ENCODE data around the gene HAAO.

- TF ChIP-seq EZH2 (IDR thresholded peaks at IDR 0.05; ENCODE audit: insufficient read depth, poor library complexity, severe bottlenecking) (no peak), EZH2phosphoT487 (IDR thresholded peaks at IDR 0.05; ENCODE audit: insufficient read depth, low read depth) (no peak)
Measured at GRCh38 chr2:42809819-42810120, 17.4 kb upstream of the HAAO start.
